HG03432 (cell line): ENCODE measurements around the gene LILRB1.
"Not testable (repeated sequence)": the region's sequence is repeated elsewhere in the genome, so short reads cannot be mapped to it uniquely, and the experiment has no call there.

ENCODE experiments used
- ATAC-seq: cut with Tn5 transposase; IDR thresholded peaks from one replicate; pipeline ENCODE4 v1.9.1; 2021; ENCODE audit warnings: mild to moderate bottlenecking, moderate library complexity; ENCODE audit not compliant: unreplicated experiment

LILRB1 gene

DNA sequence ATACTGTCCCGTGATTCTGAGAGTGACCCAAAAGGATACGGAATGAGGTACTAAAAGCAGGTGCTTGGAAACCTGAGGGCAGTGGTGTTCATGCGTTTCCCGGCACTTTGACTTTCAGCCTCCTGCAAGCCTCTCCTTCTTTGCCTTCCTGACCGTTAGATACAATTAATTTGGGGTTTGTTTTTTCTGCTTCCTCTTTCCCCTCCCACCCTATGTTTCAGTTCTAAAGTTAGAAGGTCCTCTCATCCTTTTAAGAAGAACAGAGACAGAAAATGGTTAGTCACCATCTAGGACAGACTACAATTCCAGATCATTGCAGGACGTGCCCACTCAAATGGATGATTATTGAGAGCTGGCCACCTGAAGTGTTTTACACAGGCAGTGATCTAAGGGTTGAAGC, 30.7 kb downstream of the LILRB1 start:
- no peak for ATAC-seq

GRCh38 chr19:54661846-54662481, 31.7 kb downstream of the LILRB1 start:
- ATAC-seq: no peak

DNA sequence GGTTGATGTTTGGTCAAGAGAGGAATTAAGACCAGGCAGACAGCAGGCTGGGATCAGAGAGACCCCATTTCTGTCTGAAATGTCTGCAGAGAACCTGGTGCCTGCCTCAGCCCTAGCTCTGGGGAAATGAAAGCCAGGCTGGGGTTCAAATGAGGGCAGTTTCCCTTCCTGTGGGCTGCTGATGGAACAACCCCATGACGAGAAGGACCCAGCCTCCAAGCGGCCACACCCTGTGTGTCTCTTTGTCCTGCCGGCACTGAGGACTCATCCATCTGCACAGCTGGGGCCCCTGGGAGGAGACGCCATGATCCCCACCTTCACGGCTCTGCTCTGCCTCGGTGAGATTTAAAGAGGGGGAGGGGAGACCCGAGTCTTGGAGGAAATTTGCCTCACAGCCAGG, 32.4 kb downstream of the LILRB1 start, which contains the start of gene LILRB4:
LILRB4 (plus strand) TSS at position 256 of the 400 bp plus-strand sequence; CDS start at position 305, 49 bp downstream.
- no peak for ATAC-seq

DNA sequence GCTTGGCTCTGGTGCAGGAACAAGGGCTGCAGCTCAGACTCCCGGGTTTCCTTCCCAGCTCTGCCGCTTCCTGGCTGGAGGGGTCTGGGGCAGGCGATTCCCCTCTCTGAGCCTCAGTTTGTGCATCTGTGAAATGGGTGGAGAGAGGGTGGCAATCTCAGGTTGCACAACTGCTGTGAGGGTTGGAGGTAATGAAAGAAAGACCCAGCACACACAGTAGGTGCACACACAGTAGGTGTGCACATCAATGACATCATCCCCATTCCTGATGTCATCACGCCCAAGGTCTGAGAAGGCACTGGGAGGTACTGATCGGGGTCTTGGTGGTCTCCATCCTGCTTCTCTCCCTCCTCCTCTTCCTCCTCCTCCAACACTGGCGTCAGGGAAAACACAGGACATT, 35.2 kb downstream of the LILRB1 start:
- ATAC-seq: no peak

DNA sequence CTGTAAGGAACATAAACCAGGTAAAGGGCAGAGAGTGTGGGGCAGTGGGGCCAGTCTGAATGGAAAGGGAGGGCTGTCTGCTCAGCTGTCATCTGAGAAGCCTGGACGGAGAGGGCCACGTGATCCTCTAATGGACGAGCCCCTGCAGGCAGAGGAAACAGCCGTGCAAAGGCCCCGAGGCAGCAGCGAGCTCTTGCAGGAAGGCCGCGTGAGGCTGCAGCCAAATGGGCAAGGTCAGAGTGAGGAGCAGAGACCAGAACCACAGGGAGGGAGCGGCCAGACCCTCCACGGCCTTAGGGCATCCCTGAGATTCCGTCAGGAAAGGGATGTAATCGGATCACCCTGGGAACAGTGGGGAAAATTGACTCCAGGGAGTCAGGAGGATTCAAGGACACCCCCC, 36.9 kb downstream of the LILRB1 start:
- no peak for ATAC-seq

- no peak for ATAC-seq
These were observed 38.1 kb downstream of the LILRB1 start for GRCh38 chr19:54668353-54668752.

DNA sequence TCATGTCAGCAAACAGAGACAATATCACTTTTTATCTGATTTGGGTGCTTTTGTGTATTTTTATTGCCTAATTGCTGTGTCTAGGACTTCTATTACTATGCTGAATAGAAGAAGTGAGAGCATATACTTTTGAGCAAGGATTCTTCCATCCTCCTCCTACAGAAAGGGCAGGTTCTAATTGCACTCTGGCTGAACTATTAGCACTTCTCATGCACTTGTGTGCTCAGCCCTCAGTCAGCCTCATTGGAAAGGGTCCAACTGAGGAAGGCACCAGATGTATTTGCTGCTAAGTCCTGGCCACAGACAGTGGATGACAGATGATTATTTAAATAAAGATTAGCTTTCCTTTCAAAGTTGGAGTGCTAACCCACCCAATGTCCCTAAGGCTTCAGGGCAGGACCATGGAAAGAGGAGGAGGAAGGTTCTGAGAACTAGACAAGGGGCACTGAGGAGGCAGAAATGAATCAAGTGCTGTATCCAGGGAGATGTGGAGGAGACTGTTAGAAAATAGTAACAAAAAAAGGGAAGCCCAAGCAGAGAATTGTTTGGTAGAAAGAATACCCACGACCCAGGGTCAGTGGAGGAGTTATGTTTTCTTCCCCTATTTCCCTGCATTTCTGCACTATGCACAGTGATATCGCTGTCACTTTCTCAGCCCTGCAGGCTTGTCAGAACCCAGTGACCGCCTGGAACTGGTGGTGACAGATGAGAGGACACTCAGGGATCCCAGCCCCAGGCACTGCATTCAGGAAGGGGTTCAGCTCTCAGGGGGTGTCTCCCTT, 40.5 kb downstream of the LILRB1 start:
- no peak for ATAC-seq

GRCh38 chr19:54673222-54673621, 42.9 kb downstream of the LILRB1 start:
- no peak for ATAC-seq

DNA sequence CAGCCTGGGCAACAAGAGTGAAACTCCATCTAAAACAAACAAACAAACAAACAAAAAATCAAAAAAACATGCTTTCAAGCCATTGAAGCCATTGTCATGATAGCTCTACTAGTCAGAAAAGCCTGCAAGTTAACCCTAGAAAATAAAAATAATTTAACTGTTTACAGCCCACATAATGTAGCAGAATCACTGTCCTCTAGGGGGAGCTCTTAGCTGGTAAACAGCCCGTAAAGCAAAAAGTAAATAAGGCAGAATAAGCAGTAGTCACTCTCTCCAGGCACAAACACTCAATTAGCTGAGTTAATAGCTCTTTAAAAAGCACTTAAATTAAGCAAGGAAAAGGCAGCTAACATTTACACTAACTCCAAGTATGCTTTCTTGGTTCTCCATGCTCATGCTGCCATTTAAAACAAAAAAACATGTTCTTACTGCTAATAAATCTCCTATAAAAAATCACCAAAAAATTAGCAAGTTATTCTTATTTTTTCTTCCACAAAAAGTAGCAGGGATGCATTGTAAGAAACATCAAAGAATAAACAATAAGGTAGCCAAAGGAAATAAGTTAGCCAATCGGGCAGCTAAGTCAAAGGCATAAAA, 43.8 kb downstream of the LILRB1 start:
- no peak for ATAC-seq

DNA sequence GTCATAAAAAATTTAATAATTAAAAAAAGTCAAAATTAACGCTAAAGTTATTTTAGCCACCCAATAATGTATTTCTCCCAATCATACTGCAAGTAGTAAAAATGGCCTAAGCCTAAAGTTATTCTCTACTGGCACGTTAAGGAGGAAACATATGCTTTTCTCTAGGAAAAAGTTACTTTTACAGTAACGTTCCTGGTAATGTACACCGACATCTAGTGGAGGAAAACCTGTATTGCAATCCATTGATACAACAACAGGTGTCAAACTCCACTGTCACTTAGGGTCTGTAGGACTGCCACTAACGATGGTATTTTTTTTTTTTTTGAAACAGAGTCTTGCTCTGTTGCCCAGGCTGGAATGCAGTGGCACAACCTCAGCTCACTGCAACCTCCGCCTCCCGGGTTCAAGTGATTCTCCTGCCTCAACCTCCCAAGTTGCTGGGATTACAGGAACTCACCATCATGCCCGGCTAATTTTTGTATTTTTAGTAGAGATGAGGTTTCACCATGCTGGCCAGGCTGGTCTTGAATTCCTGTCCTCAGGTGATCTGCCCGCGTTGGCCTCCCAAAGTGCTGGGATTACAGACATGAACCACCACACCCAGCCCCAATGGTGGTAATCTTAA, 46.0 kb downstream of the LILRB1 start:
- not testable (repeated sequence) for ATAC-seq

DNA sequence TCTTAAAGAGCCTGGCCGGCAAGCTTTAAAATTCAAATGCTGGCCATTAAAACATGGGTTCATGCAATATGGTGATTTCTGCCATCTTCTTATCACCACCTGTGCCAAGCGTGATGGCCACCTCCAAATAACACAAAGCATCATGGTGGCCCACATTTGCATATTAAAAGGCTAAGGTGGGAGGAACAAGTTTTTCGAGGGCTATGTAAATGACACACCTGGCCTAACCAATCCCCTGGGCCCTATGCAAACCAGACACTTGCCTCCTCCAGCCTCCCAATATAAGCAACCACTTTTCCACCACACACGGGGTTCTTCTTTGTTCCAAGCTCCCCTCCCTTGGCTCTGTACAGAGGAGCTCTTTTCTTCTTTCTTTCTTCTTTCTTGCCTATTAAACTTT, 46.9 kb downstream of the LILRB1 start:
- no peak for ATAC-seq

- not testable (repeated sequence) for ATAC-seq
These were observed 51.3 kb downstream of the LILRB1 start for GRCh38 chr19:54681596-54681995.

- no peak for ATAC-seq
These were observed 52.1 kb downstream of the LILRB1 start for GRCh38 chr19:54682306-54682856.

- no peak for ATAC-seq
These were observed 54.2 kb downstream of the LILRB1 start for GRCh38 chr19:54684527-54684926.
